ENCODE measurements around the gene PTPN23.

PTPN23 gene

DNA sequence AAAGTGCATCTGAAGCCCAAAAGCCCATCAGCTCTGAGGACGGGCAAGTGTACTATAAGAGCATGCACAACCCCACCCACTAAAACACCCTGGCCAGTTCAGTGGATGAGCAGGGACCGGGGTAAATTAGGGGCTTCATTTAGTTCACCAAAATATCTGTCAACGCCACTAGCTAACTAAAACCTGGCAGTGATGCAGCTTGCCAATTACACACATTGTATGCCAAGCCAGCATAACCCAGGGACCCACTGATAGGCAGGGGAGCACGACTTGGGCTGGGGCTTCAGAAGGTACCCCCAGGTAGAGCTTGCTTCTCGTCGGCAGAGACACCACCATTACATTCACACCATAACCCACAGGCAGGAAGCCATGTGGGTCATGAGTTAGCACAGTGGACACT lies 47.0 kb downstream of the PTPN23 start:
- ATAC-seq = no peak
- TF ChIP-seq OSR1 (CRISPR knock-in tag; IDR thresholded peaks at IDR 0.05) (no peak), SNAI2 (CRISPR knock-in tag; IDR thresholded peaks at IDR 0.05) (no peak), ZNF70 (CRISPR knock-in tag; IDR thresholded peaks at IDR 0.05) (no peak), RARB (CRISPR knock-in tag; IDR thresholded peaks at IDR 0.05) (no peak)

DNA sequence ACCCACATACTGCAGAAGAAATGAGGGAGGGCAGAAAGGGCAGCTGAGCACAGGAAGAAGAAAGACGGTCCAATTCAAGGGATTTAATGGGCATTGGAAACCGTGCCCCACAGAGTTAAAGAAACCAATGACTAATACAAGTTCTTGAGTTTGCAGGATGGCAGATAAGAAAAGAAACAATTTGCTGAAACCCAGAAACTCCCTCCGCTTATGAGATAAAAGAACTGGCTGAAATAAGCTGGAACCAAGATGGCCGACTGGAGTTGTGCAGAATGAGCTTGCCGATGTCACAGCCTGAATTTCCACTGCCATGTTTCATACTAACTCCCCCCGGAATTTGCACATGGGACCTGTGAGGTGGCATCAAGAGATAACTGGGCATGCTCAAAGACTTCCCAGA lies 47.8 kb downstream of the PTPN23 start:
- no peak for ATAC-seq
- no peak for TF ChIP-seq SNAI2 (CRISPR knock-in tag; IDR thresholded peaks at IDR 0.05)
- no peak for TF ChIP-seq ZFP30 (CRISPR knock-in tag; IDR thresholded peaks at IDR 0.05)
- no peak for TF ChIP-seq ZNF70 (CRISPR knock-in tag; IDR thresholded peaks at IDR 0.05)
- TF ChIP-seq, protein P1, sequence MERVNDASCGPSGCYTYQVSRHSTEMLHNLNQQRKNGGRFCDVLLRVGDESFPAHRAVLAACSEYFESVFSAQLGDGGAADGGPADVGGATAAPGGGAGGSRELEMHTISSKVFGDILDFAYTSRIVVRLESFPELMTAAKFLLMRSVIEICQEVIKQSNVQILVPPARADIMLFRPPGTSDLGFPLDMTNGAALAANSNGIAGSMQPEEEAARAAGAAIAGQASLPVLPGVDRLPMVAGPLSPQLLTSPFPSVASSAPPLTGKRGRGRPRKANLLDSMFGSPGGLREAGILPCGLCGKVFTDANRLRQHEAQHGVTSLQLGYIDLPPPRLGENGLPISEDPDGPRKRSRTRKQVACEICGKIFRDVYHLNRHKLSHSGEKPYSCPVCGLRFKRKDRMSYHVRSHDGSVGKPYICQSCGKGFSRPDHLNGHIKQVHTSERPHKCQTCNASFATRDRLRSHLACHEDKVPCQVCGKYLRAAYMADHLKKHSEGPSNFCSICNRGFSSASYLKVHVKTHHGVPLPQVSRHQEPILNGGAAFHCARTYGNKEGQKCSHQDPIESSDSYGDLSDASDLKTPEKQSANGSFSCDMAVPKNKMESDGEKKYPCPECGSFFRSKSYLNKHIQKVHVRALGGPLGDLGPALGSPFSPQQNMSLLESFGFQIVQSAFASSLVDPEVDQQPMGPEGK (CRISPR knock-in tag; IDR thresholded peaks at IDR 0.05; ENCODE audit: borderline replicate concordance) = no peak
- TF ChIP-seq, protein P2, sequence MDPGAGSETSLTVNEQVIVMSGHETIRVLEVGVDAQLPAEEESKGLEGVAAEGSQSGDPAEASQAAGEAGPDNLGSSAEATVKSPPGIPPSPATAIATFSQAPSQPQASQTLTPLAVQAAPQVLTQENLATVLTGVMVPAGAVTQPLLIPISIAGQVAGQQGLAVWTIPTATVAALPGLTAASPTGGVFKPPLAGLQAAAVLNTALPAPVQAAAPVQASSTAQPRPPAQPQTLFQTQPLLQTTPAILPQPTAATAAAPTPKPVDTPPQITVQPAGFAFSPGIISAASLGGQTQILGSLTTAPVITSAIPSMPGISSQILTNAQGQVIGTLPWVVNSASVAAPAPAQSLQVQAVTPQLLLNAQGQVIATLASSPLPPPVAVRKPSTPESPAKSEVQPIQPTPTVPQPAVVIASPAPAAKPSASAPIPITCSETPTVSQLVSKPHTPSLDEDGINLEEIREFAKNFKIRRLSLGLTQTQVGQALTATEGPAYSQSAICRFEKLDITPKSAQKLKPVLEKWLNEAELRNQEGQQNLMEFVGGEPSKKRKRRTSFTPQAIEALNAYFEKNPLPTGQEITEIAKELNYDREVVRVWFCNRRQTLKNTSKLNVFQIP (CRISPR knock-in tag; IDR thresholded peaks at IDR 0.05; ENCODE audit: borderline replicate concordance, low read depth) = no peak
- TF ChIP-seq ESRRG (CRISPR knock-in tag; IDR thresholded peaks at IDR 0.05) = no peak
- no peak for TF ChIP-seq BACH2 (CRISPR knock-in tag; IDR thresholded peaks at IDR 0.05; ENCODE audit: borderline replicate concordance)
- no peak for TF ChIP-seq TOX (CRISPR knock-in tag; IDR thresholded peaks at IDR 0.05; ENCODE audit: borderline replicate concordance)
- no peak for TF ChIP-seq ZC3H10 (CRISPR knock-in tag; IDR thresholded peaks at IDR 0.05)
- TF ChIP-seq RARB (CRISPR knock-in tag; IDR thresholded peaks at IDR 0.05) = no peak
- no peak for TF ChIP-seq ISL1 (CRISPR knock-in tag; IDR thresholded peaks at IDR 0.05)

GRCh38 chr3:47429476-47430270 lies 48.9 kb downstream of the PTPN23 start:
- ATAC-seq = no peak

GRCh38 chr3:47430606-47431005 lies 49.8 kb downstream of the PTPN23 start:
- no peak for ATAC-seq
- no peak for TF ChIP-seq ZFP3 (CRISPR knock-in tag; IDR thresholded peaks at IDR 0.05)
- no peak for TF ChIP-seq RARB (CRISPR knock-in tag; IDR thresholded peaks at IDR 0.05)
- TF ChIP-seq, protein P3, sequence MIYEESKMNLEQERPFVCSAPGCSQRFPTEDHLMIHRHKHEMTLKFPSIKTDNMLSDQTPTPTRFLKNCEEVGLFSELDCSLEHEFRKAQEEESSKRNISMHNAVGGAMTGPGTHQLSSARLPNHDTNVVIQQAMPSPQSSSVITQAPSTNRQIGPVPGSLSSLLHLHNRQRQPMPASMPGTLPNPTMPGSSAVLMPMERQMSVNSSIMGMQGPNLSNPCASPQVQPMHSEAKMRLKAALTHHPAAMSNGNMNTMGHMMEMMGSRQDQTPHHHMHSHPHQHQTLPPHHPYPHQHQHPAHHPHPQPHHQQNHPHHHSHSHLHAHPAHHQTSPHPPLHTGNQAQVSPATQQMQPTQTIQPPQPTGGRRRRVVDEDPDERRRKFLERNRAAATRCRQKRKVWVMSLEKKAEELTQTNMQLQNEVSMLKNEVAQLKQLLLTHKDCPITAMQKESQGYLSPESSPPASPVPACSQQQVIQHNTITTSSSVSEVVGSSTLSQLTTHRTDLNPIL (CRISPR knock-in tag; IDR thresholded peaks at IDR 0.05; ENCODE audit: low read depth) = no peak
- no peak for TF ChIP-seq ZC3H10 (CRISPR knock-in tag; IDR thresholded peaks at IDR 0.05)
- TF ChIP-seq ESRRG (CRISPR knock-in tag; IDR thresholded peaks at IDR 0.05) = no peak
- no peak for TF ChIP-seq BACH2 (CRISPR knock-in tag; IDR thresholded peaks at IDR 0.05; ENCODE audit: borderline replicate concordance)
- TF ChIP-seq PPARA (CRISPR knock-in tag; IDR thresholded peaks at IDR 0.05; ENCODE audit: borderline replicate concordance) = no peak

More at GRCh38 chr3:47429476-47430270, 48.9 kb downstream of the PTPN23 start:
- no peak for TF ChIP-seq BACH2 (CRISPR knock-in tag; IDR thresholded peaks at IDR 0.05; ENCODE audit: borderline replicate concordance)
- TF ChIP-seq ISL1 (CRISPR knock-in tag; IDR thresholded peaks at IDR 0.05) = no peak
- no peak for TF ChIP-seq ZFP30 (CRISPR knock-in tag; IDR thresholded peaks at IDR 0.05)
- TF ChIP-seq GLIS3 (CRISPR knock-in tag; IDR thresholded peaks at IDR 0.05) = no peak
- TF ChIP-seq RARB (CRISPR knock-in tag; IDR thresholded peaks at IDR 0.05) = no peak
- no peak for TF ChIP-seq OSR1 (CRISPR knock-in tag; IDR thresholded peaks at IDR 0.05)

- TF ChIP-seq ZNF70 (CRISPR knock-in tag; IDR thresholded peaks at IDR 0.05) = no peak
- no peak for TF ChIP-seq BACH2 (CRISPR knock-in tag; IDR thresholded peaks at IDR 0.05; ENCODE audit: borderline replicate concordance)
- TF ChIP-seq, protein P2 (CRISPR knock-in tag; IDR thresholded peaks at IDR 0.05; ENCODE audit: borderline replicate concordance, low read depth) = no peak
- TF ChIP-seq, protein P4, sequence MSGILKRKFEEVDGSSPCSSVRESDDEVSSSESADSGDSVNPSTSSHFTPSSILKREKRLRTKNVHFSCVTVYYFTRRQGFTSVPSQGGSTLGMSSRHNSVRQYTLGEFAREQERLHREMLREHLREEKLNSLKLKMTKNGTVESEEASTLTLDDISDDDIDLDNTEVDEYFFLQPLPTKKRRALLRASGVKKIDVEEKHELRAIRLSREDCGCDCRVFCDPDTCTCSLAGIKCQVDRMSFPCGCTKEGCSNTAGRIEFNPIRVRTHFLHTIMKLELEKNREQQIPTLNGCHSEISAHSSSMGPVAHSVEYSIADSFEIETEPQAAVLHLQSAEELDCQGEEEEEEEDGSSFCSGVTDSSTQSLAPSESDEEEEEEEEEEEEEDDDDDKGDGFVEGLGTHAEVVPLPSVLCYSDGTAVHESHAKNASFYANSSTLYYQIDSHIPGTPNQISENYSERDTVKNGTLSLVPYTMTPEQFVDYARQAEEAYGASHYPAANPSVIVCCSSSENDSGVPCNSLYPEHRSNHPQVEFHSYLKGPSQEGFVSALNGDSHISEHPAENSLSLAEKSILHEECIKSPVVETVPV (CRISPR knock-in tag; IDR thresholded peaks at IDR 0.05) = no peak
- no peak for TF ChIP-seq ZC3H10 (CRISPR knock-in tag; IDR thresholded peaks at IDR 0.05)
- TF ChIP-seq, protein P1 (CRISPR knock-in tag; IDR thresholded peaks at IDR 0.05; ENCODE audit: borderline replicate concordance) = no peak
- no peak for TF ChIP-seq TOX (CRISPR knock-in tag; IDR thresholded peaks at IDR 0.05; ENCODE audit: borderline replicate concordance)
- TF ChIP-seq ZFP30 (CRISPR knock-in tag; IDR thresholded peaks at IDR 0.05) = no peak
- TF ChIP-seq SNAI2 (CRISPR knock-in tag; IDR thresholded peaks at IDR 0.05) = no peak
- TF ChIP-seq ARNTL (CRISPR knock-in tag; IDR thresholded peaks at IDR 0.05; ENCODE audit: borderline replicate concordance, low read depth) = no peak
- TF ChIP-seq OSR1 (CRISPR knock-in tag; IDR thresholded peaks at IDR 0.05) = no peak
- no peak for TF ChIP-seq CSDC2 (CRISPR knock-in tag; IDR thresholded peaks at IDR 0.05)
- no peak for TF ChIP-seq RARB (CRISPR knock-in tag; IDR thresholded peaks at IDR 0.05)
- TF ChIP-seq ESRRG (CRISPR knock-in tag; IDR thresholded peaks at IDR 0.05) = no peak
- no peak for TF ChIP-seq TCF4 (CRISPR knock-in tag; IDR thresholded peaks at IDR 0.05; ENCODE audit: borderline replicate concordance)
- TF ChIP-seq ZNF565 (CRISPR knock-in tag; conservative IDR thresholded peaks at IDR 0.05; ENCODE audit: low read depth) = no peak
- TF ChIP-seq PPARA (CRISPR knock-in tag; IDR thresholded peaks at IDR 0.05; ENCODE audit: borderline replicate concordance) = no peak
- TF ChIP-seq ISL1 (CRISPR knock-in tag; IDR thresholded peaks at IDR 0.05) = no peak
- ATAC-seq = no peak
Measured at GRCh38 chr3:47431225-47431624, 50.4 kb downstream of the PTPN23 start.
